Measurements from ENCODE around the gene SPATA46. TPM values are rescaled to one million over a fixed set of nuclear protein-coding genes. Genes with fewer than 3 reads are reported as not detected.

Gene SPATA46
- total RNA-seq, 2 donors from 2014 or later = not detected

DNA sequence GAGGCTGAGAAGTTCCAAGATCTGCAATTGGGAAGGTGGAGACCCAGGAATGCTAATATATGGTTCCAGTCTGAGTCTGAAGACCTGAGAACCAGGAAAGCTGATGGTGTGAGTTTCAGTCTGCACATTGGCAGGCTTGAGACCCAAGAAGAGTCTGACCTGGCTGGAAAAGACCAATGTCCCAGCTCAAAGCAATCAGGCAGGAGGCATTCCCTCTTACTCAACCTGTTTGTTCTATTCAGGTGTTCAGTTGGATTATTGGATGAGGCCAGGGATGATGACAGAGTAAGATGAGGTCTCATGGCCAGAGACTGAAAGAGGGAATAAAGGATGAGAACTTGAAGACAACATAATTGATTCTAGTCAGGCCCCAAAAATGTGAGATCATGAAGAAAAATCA lies 50.1 kb downstream of the SPATA46 start:
- Mint-ChIP-seq H3K4me1 (peaks cover 2% of the 10 kb centered on the region), H3K4me3 (no peak overlapping the region), H3K27me3 (peaks cover 61% of the 10 kb centered on the region), H3K36me3 (ENCODE audit: low read depth) (no peaks in the 10 kb centered on the region), H3K27ac (no peak overlapping the region)
- ATAC-seq (no peak), DNase-seq (no peak)
- no peaks in the 10 kb centered on the region for H3K9me3 ChIP-seq (ENCODE audit: control insufficient read depth, low read length, poor library complexity, severe bottlenecking)

GRCh38 chr1:162324396-162324795 lies 52.3 kb downstream of the SPATA46 start:
- ATAC-seq = no peak
- peaks cover 55% of the 10 kb centered on the region for H3K27me3 Mint-ChIP-seq
- no peak overlapping the region for H3K4me3 Mint-ChIP-seq
- DNase-seq = no peak
- H3K27ac Mint-ChIP-seq = no peak overlapping the region
- no peaks in the 10 kb centered on the region for H3K9me3 ChIP-seq (ENCODE audit: control insufficient read depth, low read length, poor library complexity, severe bottlenecking)
- H3K4me1 Mint-ChIP-seq = peaks cover 2% of the 10 kb centered on the region
- peaks cover 5% of the 10 kb centered on the region for H3K36me3 Mint-ChIP-seq (ENCODE audit: low read depth)

Other genes starting within 250 kb of the SPATA46 start
- not detected for gene C1orf226, start 4.9 kb upstream of the SPATA46 start, total RNA-seq
- under 1 TPM; 0.13 to 0.22 TPM for gene SH2D1B, start 35.3 kb upstream of the SPATA46 start, total RNA-seq
- 10 to 100 TPM; 48.7 to 57.9 TPM for gene UHMK1, start 121.0 kb upstream of the SPATA46 start, total RNA-seq
- gene UAP1, start 184.9 kb upstream of the SPATA46 start, total RNA-seq = 10 to 100 TPM; 30.8 to 31.5 TPM